Ovary (tissue), 9 donors: Measurements from ENCODE around the gene ARMC8. TPM values are rescaled to one million over a fixed set of nuclear protein-coding genes. Genes with fewer than 3 reads are reported as not detected.

ENCODE experiments used
- DNase-seq, 5 donors: peaks; one replicate each; pipeline ENCODE4 v3.0.0-alpha.2; 2019 to 2020
- H3K27ac ChIP-seq, 2 donors: fragments of 200-600 bp; one replicate each; pipeline versions ENCODE4 v1.5.1 to v1.8.0; 2019 to 2022
- H3K27me3 ChIP-seq: fragments of 200-600 bp; one replicate; pipeline ENCODE4 v1.8.0; 2022
- H3K36me3 ChIP-seq: fragments of 200-600 bp; sonication (generic); one replicate; pipeline ENCODE4 v1.5.1; 2019
- H3K4me1 ChIP-seq: one replicate; pipeline ENCODE4 v1.8.1; 2013; ENCODE audit warnings: mild to moderate bottlenecking, moderate library complexity; ENCODE audit not compliant: insufficient read depth
- H3K4me3 ChIP-seq: fragments of 200-600 bp; sonication (generic); one replicate; pipeline ENCODE4 v1.5.1; 2017
- H3K9me3 ChIP-seq, 2 donors: fragments of 200-600 bp in 1 of 2; sonication (generic) in 1 of 2; one replicate each; pipeline versions ENCODE4 v1.5.1 to v1.8.1; 2013 to 2019; ENCODE audit warnings: mild to moderate bottlenecking in 1 of 2, moderate library complexity in 1 of 2
- CTCF ChIP-seq, 3 donors: fragments of 450-650 bp in 2 of 3; fragments of 200-600 bp in 1 of 3; IDR thresholded peaks; one replicate each; pipeline versions ENCODE4 v1.5.1 to v1.8.0; 2016 to 2022; ENCODE audit warnings: antibody characterized with exemption in 3 of 3, mild to moderate bottlenecking in 1 of 3
- EP300 ChIP-seq: sonication (generic); formaldehyde crosslinking; IDR thresholded peaks from one replicate; pipeline ENCODE4 v1.6.1; 2017; ENCODE audit warnings: antibody characterized with exemption
- POLR2A ChIP-seq: fragments of 450-650 bp; IDR thresholded peaks from one replicate; pipeline ENCODE4 v1.6.1; 2017; ENCODE audit warnings: antibody characterized with exemption, mild to moderate bottlenecking, moderate library complexity
- WGBS, 3 donors: extraction: QIAGEN DNeasy Blood & Tissue Kit in 1 of 3; methylation state at CpG; one replicate each; pipeline versions ENCODE4 v1.1.5 to v1.1.7; 2013 to 2017; 5-methylcytosine and 5-hydroxymethylcytosine counted together
- intact Hi-C, 4 donors: fragments of 100-400 bp; cut with DNase I; formaldehyde crosslinking; loops; one replicate each; pipeline versions ENCODE4 v1.11.0 to v1.15.1; 2022 to 2023
- polyA plus RNA-seq, 2 donors: library from polyadenylated mRNA; stranded (reverse); fragments of 200-250 nt in 1 of 2; fragments of 350-450 nt in 1 of 2; fragmentation: Illumina TruSeq in 1 of 2; extraction: RNeasy Lipid Tissue Mini Kit (QIAGEN cat#74804) in 1 of 2; gene quantifications; one replicate each; pipeline ENCODE4 v1.2.3, GENCODE V29; 2013 to 2014
- total RNA-seq, 7 donors: library from RNA; depleted of rRNA in 2 of 7; stranded (reverse); fragments of >200 nt in 2 of 7; fragmentation: NEBNext Ultra II Directional in 3 of 7; extraction: Animal tissue kit (Norgen Biotek cat#: 25700) in 3 of 7; gene quantifications; one replicate each; pipeline versions ENCODE4 v1.1.0 to v1.2.4, GENCODE V29; 2016 to 2023
- donor health status: DM: no; HTN: no; CAD: no; lungs with moderate emphysema.
- donor health status: DM: no; HTN: no; CAD: no.
- donor health status: Bipolar disorder and iron deficiency.
- donor health status: DM: yes; HTN: yes; CAD: no.
- donor health status: DM: no; HTN: no; CAD: no.
- donor health status: DM: yes; HTN: yes; CAD: no.

The ARMC8 gene
- total and polyA plus RNA-seq, 9 donors = 14.3 to 49.2 (median 42.9) TPM

DNA sequence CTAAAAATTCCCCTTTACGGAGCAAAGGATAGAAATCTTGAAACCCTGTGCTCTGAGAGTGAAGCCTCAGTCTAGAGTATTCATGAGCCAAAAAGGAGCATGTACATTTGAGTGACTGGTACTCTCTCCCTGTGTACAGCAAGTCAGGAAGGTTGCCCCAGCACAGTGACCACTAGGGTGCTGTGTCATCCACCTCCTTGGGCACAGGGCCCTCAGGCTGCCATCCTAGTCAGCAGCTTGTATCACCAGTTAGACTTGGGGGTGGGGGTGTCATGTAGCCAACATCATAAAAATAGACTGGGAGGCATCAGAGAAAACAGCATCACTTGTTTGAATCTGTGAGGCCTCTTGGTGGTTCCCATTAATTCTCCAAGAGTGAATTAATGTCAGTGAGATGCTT lies 130.6 kb downstream of the ARMC8 start:
- Histone ChIP-seq H3K36me3 (no peaks in the 10 kb centered on the region), H3K4me1 (no peaks in the 10 kb centered on the region), H3K27ac (no peak overlapping the region), H3K9me3 (no peaks in the 10 kb centered on the region), H3K27me3 (no peaks in the 10 kb centered on the region), H3K4me3 (no peak overlapping the region)
- WGBS, 3 donors = 87 to 97% (median 91%) methylated on average over 1 of the region's 1 CpG
- intact Hi-C loops = no loop called here
- DNase-seq = no peak
- TF ChIP-seq EP300 = no peak
- TF ChIP-seq POLR2A = no peak

DNA sequence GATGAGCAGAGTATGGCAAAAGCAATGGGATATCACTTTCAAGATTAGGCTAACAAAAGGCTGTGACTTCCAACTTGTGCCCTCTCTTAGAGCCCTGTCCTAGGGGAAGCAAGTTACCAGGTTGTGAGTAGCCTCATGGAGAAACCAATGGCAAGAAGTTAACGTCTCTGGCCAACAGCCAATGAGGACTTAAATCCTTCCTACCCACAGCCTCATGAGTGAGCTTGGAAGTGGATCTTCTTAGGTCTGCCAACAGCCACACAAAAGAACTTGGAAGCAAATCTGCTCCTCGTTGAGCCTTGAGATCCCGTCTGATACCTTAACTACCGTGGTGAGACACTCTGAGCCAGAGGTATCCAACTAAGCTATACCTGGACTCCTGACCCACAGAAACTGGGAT lies 136.9 kb downstream of the ARMC8 start:
- no peak overlapping the region for H3K4me3 ChIP-seq
- DNase-seq = no peak
- H3K4me1 ChIP-seq = no peaks in the 10 kb centered on the region
- no peaks in the 10 kb centered on the region for H3K27me3 ChIP-seq
- WGBS, 3 donors = 73 to 83% (median 75%) methylated on average over 4 of the region's 4 CpGs
- no peak overlapping the region for H3K27ac ChIP-seq
- TF ChIP-seq EP300 (no peak), CTCF (IDR thresholded peaks at IDR 0.05) (no peak), POLR2A (no peak)
- no peaks in the 10 kb centered on the region for H3K9me3 ChIP-seq
- intact Hi-C loops = no loop called here
- H3K36me3 ChIP-seq = no peaks in the 10 kb centered on the region

- TF ChIP-seq POLR2A (no peak), EP300 (no peak), CTCF (IDR thresholded peaks at IDR 0.05) (no peak)
- Histone ChIP-seq H3K4me3 (no peak overlapping the region), H3K27ac (no peak overlapping the region), H3K4me1 (no peaks in the 10 kb centered on the region), H3K27me3 (no peaks in the 10 kb centered on the region), H3K36me3 (no peaks in the 10 kb centered on the region), H3K9me3 (no peaks in the 10 kb centered on the region)
- intact Hi-C loops = no loop called here
- no peak for DNase-seq
Measured at GRCh38 chr3:138325990-138326389, 138.9 kb downstream of the ARMC8 start.

DNA sequence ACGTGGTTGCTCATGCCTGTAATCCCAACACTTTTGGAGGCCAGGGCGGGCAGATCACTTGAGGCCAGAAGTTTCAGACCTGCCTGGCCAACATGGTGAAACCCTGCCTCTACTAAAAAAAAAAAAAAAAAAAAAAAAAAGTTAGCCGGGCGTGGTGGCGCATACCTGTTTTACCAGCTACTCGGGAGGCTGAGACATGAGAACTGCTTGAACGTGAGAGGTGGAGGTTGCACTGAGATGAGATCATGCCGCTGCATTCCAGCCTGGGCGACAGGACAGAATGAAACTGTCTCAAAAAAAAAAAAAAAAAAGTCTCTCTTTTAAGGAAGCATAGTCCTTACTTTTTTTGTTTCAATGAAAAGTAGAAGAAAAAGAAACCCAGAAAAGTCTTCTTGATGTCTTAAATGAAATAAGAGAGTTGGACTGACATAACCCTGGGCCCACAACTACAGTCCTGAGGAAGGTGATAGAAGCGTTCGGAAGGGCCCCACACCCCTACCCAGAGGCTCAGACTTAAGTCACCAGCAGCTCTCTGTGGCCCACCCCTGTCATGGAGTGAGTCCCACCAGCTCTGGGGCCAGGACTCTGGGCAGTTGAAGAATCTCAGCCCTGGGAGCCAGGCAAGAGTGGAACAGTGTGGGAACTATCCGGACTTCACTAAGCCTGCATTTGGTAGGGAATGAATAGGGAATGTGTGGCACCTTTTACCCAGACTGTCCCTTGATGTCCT lies 139.9 kb downstream of the ARMC8 start:
- Histone ChIP-seq H3K27me3 (no peaks in the 10 kb centered on the region), H3K4me3 (no peak overlapping the region), H3K36me3 (no peaks in the 10 kb centered on the region), H3K4me1 (no peaks in the 10 kb centered on the region), H3K27ac (no peak overlapping the region), H3K9me3 (no peaks in the 10 kb centered on the region)
- DNase-seq = no peak
- no peak for TF ChIP-seq POLR2A
- no peak for TF ChIP-seq EP300
- no peak for TF ChIP-seq CTCF (IDR thresholded peaks at IDR 0.05)
- WGBS, 3 donors = 92 to 94% (median 94%) methylated on average over 12 of the region's 12 CpGs
- intact Hi-C loops = no loop called here

GRCh38 chr3:138327831-138328230 lies 140.7 kb downstream of the ARMC8 start:
- no peaks in the 10 kb centered on the region for H3K36me3 ChIP-seq
- H3K27me3 ChIP-seq = no peaks in the 10 kb centered on the region
- no peak for TF ChIP-seq EP300
- no peak for TF ChIP-seq CTCF (IDR thresholded peaks at IDR 0.05)
- no peak for TF ChIP-seq POLR2A
- no peak overlapping the region for H3K4me3 ChIP-seq
- H3K27ac ChIP-seq = no peak overlapping the region
- WGBS, 3 donors = 79 to 96% (median 85%) methylated on average over 4 of the region's 4 CpGs
- no peaks in the 10 kb centered on the region for H3K4me1 ChIP-seq
- no peak for DNase-seq
- intact Hi-C loops = no loop called here
- no peaks in the 10 kb centered on the region for H3K9me3 ChIP-seq
